ENCODE measurements around the gene FBXO22.

DNA sequence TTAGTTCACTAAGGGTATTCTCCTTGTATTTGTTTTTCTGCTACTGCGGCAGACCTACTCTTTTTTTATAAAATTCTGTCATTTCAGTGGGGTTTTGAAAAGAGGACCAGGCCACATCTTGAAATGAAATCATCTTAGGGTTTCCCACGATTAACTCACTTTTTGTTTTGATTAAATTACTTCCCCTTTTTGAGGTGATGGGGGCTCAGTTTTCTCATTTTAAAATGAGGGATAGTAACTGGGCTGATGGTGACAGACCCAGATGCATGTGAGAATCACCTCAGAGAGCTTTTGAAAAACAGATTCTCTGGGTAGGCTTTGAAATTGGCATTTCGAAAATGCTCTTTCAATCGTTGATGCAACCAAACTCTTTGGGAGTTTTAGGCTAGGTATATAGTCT lies 36.2 kb upstream of the FBXO22 start:
- TF ChIP-seq POLR2A (IDR thresholded peaks at IDR 0.05) (no peak), CTCF (IDR thresholded peaks at IDR 0.05) (no peak)
